GM23338 (cell line): ENCODE results near the gene TGFBRAP1. TPM values are rescaled to one million over a fixed set of nuclear protein-coding genes. Genes with fewer than 3 reads are reported as not detected.

ENCODE experiments used
- ATAC-seq: fragments of 200-7000 bp; cut with Tn5 transposase; 3 replicates; pipeline ENCODE4 v1.9.1; 2020
- DNase-seq: peaks from one replicate; pipeline ENCODE4 v3.0.0-alpha.2; 2015; ENCODE audit warnings: low spot score
- H2AFZ ChIP-seq: fragments of 200-600 bp; sonication (generic); 2 replicates; pipeline ENCODE4 v1.8.0; 2016; ENCODE audit warnings: antibody characterized with exemption, mild to moderate bottlenecking, moderate library complexity
- H3F3A ChIP-seq: fragments of 200-600 bp; sonication (generic); replicated peaks from 2 replicates; pipeline ENCODE4 v1.8.0; 2017; ENCODE audit warnings: antibody characterized with exemption, mixed run types, low read depth
- H3K27ac ChIP-seq: fragments of 200-600 bp; sonication (generic); 2 replicates; pipeline ENCODE4 v1.6.1; 2016; ENCODE audit warnings: low read depth
- H3K27me3 ChIP-seq: fragments of 200-600 bp; sonication (generic); 2 replicates; pipeline ENCODE4 v1.8.0; 2016; ENCODE audit warnings: mild to moderate bottlenecking, mixed run types, moderate library complexity; ENCODE audit not compliant: insufficient read depth
- H3K36me3 ChIP-seq: fragments of 200-600 bp; sonication (generic); 2 replicates; pipeline ENCODE4 v1.8.0; 2016; ENCODE audit warnings: mild to moderate bottlenecking; ENCODE audit not compliant: insufficient read depth
- H3K4me1 ChIP-seq: fragments of 200-600 bp; sonication (generic); 2 replicates; pipeline ENCODE4 v1.8.0; 2016; ENCODE audit warnings: mild to moderate bottlenecking, moderate library complexity; ENCODE audit not compliant: insufficient read depth
- H3K4me2 ChIP-seq: fragments of 200-600 bp; sonication (generic); 2 replicates; pipeline ENCODE4 v1.7.1; 2017; ENCODE audit warnings: mixed run types
- H3K4me3 ChIP-seq: fragments of 200-600 bp; sonication (generic); 2 replicates; pipeline ENCODE4 v1.6.1; 2016; ENCODE audit warnings: mixed run types
- H3K79me2 ChIP-seq: fragments of 200-600 bp; sonication (generic); replicated peaks from 2 replicates; pipeline ENCODE4 v1.8.0; 2017; ENCODE audit warnings: mild to moderate bottlenecking; ENCODE audit not compliant: insufficient read depth
- H3K9me2 ChIP-seq: fragments of 200-600 bp; sonication (generic); 2 replicates; pipeline ENCODE4 v1.8.0; 2017; ENCODE audit not compliant: insufficient read depth
- H4K20me1 ChIP-seq: fragments of 200-600 bp; sonication (generic); replicated peaks from 2 replicates; pipeline ENCODE4 v1.8.0; 2017; ENCODE audit warnings: mild to moderate bottlenecking; ENCODE audit not compliant: insufficient read depth
- H3K27ac Mint-ChIP-seq: 2 replicates; pipeline ENCODE4 v1.8.0; 2020; ENCODE audit warnings: inconsistent platforms, mild to moderate bottlenecking, moderate library complexity, mixed read lengths
- H3K27me3 Mint-ChIP-seq: 3 replicates; pipeline ENCODE4 v1.8.0; 2022; ENCODE audit warnings: low read depth, mild to moderate bottlenecking, moderate library complexity, mixed read lengths, inconsistent platforms; ENCODE audit not compliant: insufficient read depth, poor library complexity
- H3K36me3 Mint-ChIP-seq: 3 replicates; pipeline ENCODE4 v1.8.0; 2021; ENCODE audit warnings: low read depth, mild to moderate bottlenecking, inconsistent platforms, moderate library complexity, mixed read lengths
- H3K4me1 Mint-ChIP-seq: 3 replicates; pipeline ENCODE4 v1.8.0; 2020; ENCODE audit warnings: mild to moderate bottlenecking, inconsistent platforms, mixed read lengths
- H3K4me3 Mint-ChIP-seq: 3 replicates; pipeline ENCODE4 v1.8.0; 2021; ENCODE audit warnings: moderate library complexity, mild to moderate bottlenecking, inconsistent platforms, mixed read lengths
- H3K9me3 Mint-ChIP-seq: 3 replicates; pipeline ENCODE4 v1.8.0; 2020; ENCODE audit warnings: moderate library complexity, mild to moderate bottlenecking, inconsistent platforms, mixed read lengths
- CREB1 ChIP-seq: fragments of 250-450 bp; sonication (Bioruptor Pico); IDR thresholded peaks from 2 replicates; pipeline ENCODE4 v1.5.0; 2020; ENCODE audit warnings: low read depth, mild to moderate bottlenecking, moderate library complexity
- ETS1 ChIP-seq: IDR thresholded peaks from 2 replicates; pipeline ENCODE4 v1.6.1; 2016; ENCODE audit warnings: antibody characterized with exemption
- EZH2 ChIP-seq: fragments of 200-600 bp; sonication (generic); IDR thresholded peaks from one replicate; pipeline ENCODE4 v1.8.0; 2017; ENCODE audit warnings: antibody characterized with exemption, mild to moderate bottlenecking, low read depth; ENCODE audit not compliant: unreplicated experiment
- EZH2phosphoT487 ChIP-seq: fragments of 200-600 bp; sonication (generic); IDR thresholded peaks from one replicate; pipeline ENCODE4 v1.8.1; 2018; ENCODE audit warnings: antibody characterized with exemption; ENCODE audit not compliant: unreplicated experiment
- NANOG ChIP-seq: IDR thresholded peaks from 2 replicates; pipeline ENCODE4 v1.6.1; 2016; ENCODE audit warnings: antibody characterized with exemption, borderline replicate concordance
- POLR2AphosphoS5 ChIP-seq: IDR thresholded peaks from 2 replicates; pipeline ENCODE4 v1.6.1; 2016; ENCODE audit warnings: antibody characterized with exemption, low read depth
- REST ChIP-seq: IDR thresholded peaks from one replicate; pipeline ENCODE4 v1.6.1; 2018; ENCODE audit warnings: antibody characterized with exemption; ENCODE audit not compliant: unreplicated experiment
- ZNF462 ChIP-seq: fragments of 250-450 bp; sonication (Bioruptor Pico); IDR thresholded peaks from 2 replicates; pipeline ENCODE4 v1.5.0; 2020; ENCODE audit warnings: mild to moderate bottlenecking, moderate library complexity
- polyA plus RNA-seq: library from polyadenylated mRNA; unstranded; fragments of >200 nt; fragmentation: Nextera tagmentation; extraction: Ambion mirVana; gene quantifications from 2 replicates; pipeline ENCODE4 v1.2.1, GENCODE V29; 2016
- total RNA-seq: library from RNA; depleted of rRNA; stranded (reverse); fragments of >200 nt; shearing (Covaris generic); gene quantifications from 2 replicates; pipeline ENCODE4 v1.2.3, GENCODE V29; 2014
- TF ChIP-seq, protein P1 (sequence below), 2 experiments: fragments of 200-600 bp in 1 of 2; sonication (generic) in 1 of 2; conservative IDR thresholded peaks; 2 replicates each; pipeline versions ENCODE4 v1.5.1 to v1.6.1; 2016 to 2017; ENCODE audit warnings: antibody characterized with exemption in 2 of 2, low read depth in 2 of 2, mild to moderate bottlenecking in 2 of 2, moderate library complexity in 1 of 2

TGFBRAP1 gene
- total and polyA plus RNA-seq, 2 experiments from 2014 or later: 6.3 to 23.5 TPM

DNA sequence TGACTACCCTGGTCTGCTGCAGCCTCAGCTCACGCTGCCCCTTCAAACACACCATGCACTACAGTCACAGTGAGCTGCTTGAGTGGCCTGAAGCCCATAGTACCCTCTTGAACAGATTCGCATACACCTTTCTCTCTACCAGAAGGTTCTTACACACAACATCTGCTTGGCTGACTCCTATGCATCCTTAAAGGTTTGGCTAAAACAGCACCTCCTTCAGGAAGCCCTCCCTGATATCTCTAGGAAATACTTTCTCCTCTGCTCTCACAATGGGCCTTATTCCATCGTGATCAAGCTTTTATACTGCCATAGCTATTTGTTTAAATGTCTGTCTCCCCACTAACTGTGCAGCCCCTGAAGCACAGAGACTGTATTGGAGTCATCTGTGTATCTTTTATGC, 31.5 kb downstream of the TGFBRAP1 start:
- H3K36me3 Mint-ChIP-seq: peaks cover 34% of the 10 kb centered on the region
- Histone ChIP-seq H3K4me1 (no peaks in the 10 kb centered on the region), H3F3A (no peaks in the 10 kb centered on the region), H4K20me1 (peaks cover 9% of the 10 kb centered on the region; the same call in 1 of the 2 replicates), H3K4me2 (no peak overlapping the region), H3K4me3 (no peak overlapping the region), H3K27ac (no peak overlapping the region), H3K27me3 (no peaks in the 10 kb centered on the region), H3K9me2 (no peaks in the 10 kb centered on the region), H3K36me3 (peaks cover 15% of the 10 kb centered on the region), H3K79me2 (peaks cover 10% of the 10 kb centered on the region), H2AFZ (no peak overlapping the region)
- TF ChIP-seq EZH2: no peak
- TF ChIP-seq, protein P1, sequence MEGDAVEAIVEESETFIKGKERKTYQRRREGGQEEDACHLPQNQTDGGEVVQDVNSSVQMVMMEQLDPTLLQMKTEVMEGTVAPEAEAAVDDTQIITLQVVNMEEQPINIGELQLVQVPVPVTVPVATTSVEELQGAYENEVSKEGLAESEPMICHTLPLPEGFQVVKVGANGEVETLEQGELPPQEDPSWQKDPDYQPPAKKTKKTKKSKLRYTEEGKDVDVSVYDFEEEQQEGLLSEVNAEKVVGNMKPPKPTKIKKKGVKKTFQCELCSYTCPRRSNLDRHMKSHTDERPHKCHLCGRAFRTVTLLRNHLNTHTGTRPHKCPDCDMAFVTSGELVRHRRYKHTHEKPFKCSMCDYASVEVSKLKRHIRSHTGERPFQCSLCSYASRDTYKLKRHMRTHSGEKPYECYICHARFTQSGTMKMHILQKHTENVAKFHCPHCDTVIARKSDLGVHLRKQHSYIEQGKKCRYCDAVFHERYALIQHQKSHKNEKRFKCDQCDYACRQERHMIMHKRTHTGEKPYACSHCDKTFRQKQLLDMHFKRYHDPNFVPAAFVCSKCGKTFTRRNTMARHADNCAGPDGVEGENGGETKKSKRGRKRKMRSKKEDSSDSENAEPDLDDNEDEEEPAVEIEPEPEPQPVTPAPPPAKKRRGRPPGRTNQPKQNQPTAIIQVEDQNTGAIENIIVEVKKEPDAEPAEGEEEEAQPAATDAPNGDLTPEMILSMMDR (conservative IDR thresholded peaks at IDR 0.05; ENCODE audit: low read depth in 2 of 2): peak in 1 of 2 experiments; percentile 3; a peak in 1 of 4 replicates
- no peak overlapping the region for H3K4me3 Mint-ChIP-seq
- ATAC-seq: no peak
- peaks cover 4% of the 10 kb centered on the region for H3K27me3 Mint-ChIP-seq
- H3K27ac Mint-ChIP-seq: no peak overlapping the region
- H3K4me1 Mint-ChIP-seq: peaks cover 2% of the 10 kb centered on the region; the same call in 1 of the 3 replicates
- no peak for DNase-seq
- H3K9me3 Mint-ChIP-seq: no peaks in the 10 kb centered on the region

GRCh38 chr2:105297216-105297615, 32.3 kb downstream of the TGFBRAP1 start:
- Histone ChIP-seq H3K4me2 (no peak overlapping the region), H2AFZ (no peak overlapping the region), H3K4me1 (no peaks in the 10 kb centered on the region), H3K9me2 (no peaks in the 10 kb centered on the region), H3K4me3 (no peak overlapping the region), H3F3A (no peaks in the 10 kb centered on the region), H3K79me2 (peaks cover 10% of the 10 kb centered on the region), H3K27me3 (no peaks in the 10 kb centered on the region), H3K27ac (no peak overlapping the region), H3K36me3 (peaks cover 15% of the 10 kb centered on the region), H4K20me1 (peaks cover 9% of the 10 kb centered on the region; the same call in 1 of the 2 replicates)
- no peak for DNase-seq
- H3K27me3 Mint-ChIP-seq: peaks cover 4% of the 10 kb centered on the region
- no peak for ATAC-seq
- H3K27ac Mint-ChIP-seq: peak overlapping the region; percentile 56; the same call in 1 of the 2 replicates
- no peak overlapping the region for H3K4me3 Mint-ChIP-seq
- H3K4me1 Mint-ChIP-seq: peaks cover 2% of the 10 kb centered on the region; the same call in 1 of the 3 replicates
- no peaks in the 10 kb centered on the region for H3K9me3 Mint-ChIP-seq
- peaks cover 34% of the 10 kb centered on the region for H3K36me3 Mint-ChIP-seq
- TF ChIP-seq ETS1 (no peak), REST (no peak), POLR2AphosphoS5 (no peak), EZH2phosphoT487 (no peak), ZNF462 (CRISPR knock-in tag) (no peak), CREB1 (no peak), NANOG (no peak)
